ENCODE data around the gene RXRG. TPM values are rescaled to one million over a fixed set of nuclear protein-coding genes. Genes with fewer than 3 reads are reported as not detected.
A peak's percentile ranks its signal among the peaks of the same experiment; 100 is the strongest.

RXRG gene
- total and polyA plus RNA-seq, 2 donors (not counting 3 experiments of a cell fraction or from before 2014, with no cell fraction given): not detected

- BruUV-seq (replicated peaks): no TSS peak
- ChIA-PET CTCF (interaction anchor here (0.6 to 5.9 kb wide), 3 partner anchors 14 to 185 kb away, joined by 3 to 47 read pairs (median 3); no protein-coding TSS in a partner anchor), POLR2A (no interaction called here)
- no peak overlapping the region for H2AFZ ChIP-seq (ENCODE audit: low read depth, low read length)
- peak; percentile 51 for TF ChIP-seq FOS (IDR thresholded peaks at IDR 0.05; ENCODE audit: borderline replicate concordance, insufficient read depth, low read length)
- TF ChIP-seq CTCF (IDR thresholded peaks at IDR 0.05; ENCODE audit: extremely low read depth in 1 of 2, insufficient read depth in 1 of 2, low read depth in 1 of 2, low read length in 2 of 2): peak; percentile 17 to 18
- no peak for TF ChIP-seq POLR2AphosphoS5 (IDR thresholded peaks at IDR 0.05; ENCODE audit: insufficient read depth, low read depth, low read length)
- TF ChIP-seq JUN (IDR thresholded peaks at IDR 0.05; ENCODE audit: borderline replicate concordance, insufficient read depth, insufficient read length, low read depth): peak; percentile 53
- no peaks in the 10 kb centered on the region for H3K79me2 ChIP-seq (ENCODE audit: control insufficient read depth, insufficient read depth, low read length)
- no peak overlapping the region for H3K4me2 ChIP-seq (ENCODE audit: insufficient read depth, low read length)
- H3K27me3 ChIP-seq (ENCODE audit: control insufficient read depth in 2 of 2, insufficient read depth in 2 of 2, low read length in 2 of 2): peaks cover 2 to 5% of the 10 kb centered on the region in 2 experiments
- DNase-seq (ENCODE audit: low read depth, low spot score) (peak; percentile 19), FAIRE-seq (no peak)
- no peaks in the 10 kb centered on the region for H3K36me3 ChIP-seq (ENCODE audit: control insufficient read depth in 2 of 2, extremely low read depth in 1 of 2, insufficient read depth in 2 of 2, low read length in 2 of 2)
- dilution Hi-C loops (cut with MboI; ENCODE audit: extremely low pct_ligation_motif_present, low sequenced_read_pairs): no loop called here
- H3K4me1 ChIP-seq (ENCODE audit: control insufficient read depth, extremely low read depth, insufficient read depth, low read length): no peaks in the 10 kb centered on the region
- no peak overlapping the region for H3K9ac ChIP-seq (replicated peaks; ENCODE audit: extremely low read depth, insufficient read depth, low read length)
- intact Hi-C loops (cut with micrococcal nuclease): loop anchor here (1.0 kb wide), 2 partner anchors 10 to 185 kb away; no protein-coding TSS in a partner anchor
- H3K9me3 ChIP-seq (replicated peaks; ENCODE audit: control insufficient read depth, insufficient read depth, low read length): no peaks in the 10 kb centered on the region
- H3K27ac ChIP-seq (ENCODE audit: insufficient read depth, low read depth, low read length): no peak overlapping the region
- H3K9me1 ChIP-seq (replicated peaks; ENCODE audit: control insufficient read depth, extremely low read depth, insufficient read depth, low read length): no peaks in the 10 kb centered on the region
- H3K4me3 ChIP-seq (replicated peaks in 1 of 3; ENCODE audit: insufficient read depth in 1 of 3, low read depth in 1 of 3, low read length in 3 of 3): no peak overlapping the region
- H4K20me1 ChIP-seq (replicated peaks; ENCODE audit: control insufficient read depth, extremely low read depth, insufficient read depth, low read length): no peaks in the 10 kb centered on the region
Measured at GRCh38 chr1:165408518-165408917, 36.4 kb downstream of the RXRG start.

GRCh38 chr1:165407398-165407797 is 37.5 kb downstream of the RXRG start:
- CTCF ChIA-PET: interaction anchor here (0.7 to 5.9 kb wide), 4 partner anchors 14 to 186 kb away, joined by 3 to 47 read pairs (median 3); no protein-coding TSS in a partner anchor

More at GRCh38 chr1:165407398-165407797, 37.5 kb downstream of the RXRG start:
- intact Hi-C loops (cut with micrococcal nuclease): no loop called here
- FAIRE-seq (no peak), DNase-seq (ENCODE audit: low read depth, low spot score) (no peak)
- no peak overlapping the region for H3K4me3 ChIP-seq (replicated peaks in 1 of 3; ENCODE audit: insufficient read depth in 1 of 3, low read depth in 1 of 3, low read length in 3 of 3)
- no peaks in the 10 kb centered on the region for H3K36me3 ChIP-seq (ENCODE audit: control insufficient read depth in 2 of 2, extremely low read depth in 1 of 2, insufficient read depth in 2 of 2, low read length in 2 of 2)
- BruUV-seq (replicated peaks): no TSS peak
- peaks cover 2 to 5% of the 10 kb centered on the region in 2 experiments for H3K27me3 ChIP-seq (ENCODE audit: control insufficient read depth in 2 of 2, insufficient read depth in 2 of 2, low read length in 2 of 2)
- H2AFZ ChIP-seq (ENCODE audit: low read depth, low read length): no peak overlapping the region
- TF ChIP-seq FOS (IDR thresholded peaks at IDR 0.05; ENCODE audit: borderline replicate concordance, insufficient read depth, low read length) (no peak), MAX (IDR thresholded peaks at IDR 0.05; ENCODE audit: insufficient read depth, insufficient read length) (no peak), MYC (IDR thresholded peaks at IDR 0.05; ENCODE audit: low read depth, low read length) (no peak), EZH2 (IDR thresholded peaks at IDR 0.05; ENCODE audit: borderline replicate concordance, low read depth, low read length, severe bottlenecking) (no peak), JUN (IDR thresholded peaks at IDR 0.05; ENCODE audit: borderline replicate concordance, insufficient read depth, insufficient read length, low read depth) (no peak), POLR2AphosphoS5 (IDR thresholded peaks at IDR 0.05; ENCODE audit: insufficient read depth, low read depth, low read length) (no peak), CTCF (IDR thresholded peaks at IDR 0.05; ENCODE audit: extremely low read depth in 1 of 2, insufficient read depth in 1 of 2, low read depth in 1 of 2, low read length in 2 of 2) (no peak), POLR2A (IDR thresholded peaks at IDR 0.05; ENCODE audit: low read depth, low read length) (no peak), GATA2 (IDR thresholded peaks at IDR 0.05; ENCODE audit: insufficient read depth, insufficient read length, low read depth, low read length) (no peak)
- no peaks in the 10 kb centered on the region for H3K4me1 ChIP-seq (ENCODE audit: control insufficient read depth, extremely low read depth, insufficient read depth, low read length)
- POLR2A ChIA-PET: no interaction called here
- no peak overlapping the region for H3K4me2 ChIP-seq (ENCODE audit: insufficient read depth, low read length)
- no peaks in the 10 kb centered on the region for H3K79me2 ChIP-seq (ENCODE audit: control insufficient read depth, insufficient read depth, low read length)
- dilution Hi-C loops (cut with MboI; ENCODE audit: extremely low pct_ligation_motif_present, low sequenced_read_pairs): no loop called here
- no peaks in the 10 kb centered on the region for H3K9me3 ChIP-seq (replicated peaks; ENCODE audit: control insufficient read depth, insufficient read depth, low read length)
- H4K20me1 ChIP-seq (replicated peaks; ENCODE audit: control insufficient read depth, extremely low read depth, insufficient read depth, low read length): no peaks in the 10 kb centered on the region
- H3K9me1 ChIP-seq (replicated peaks; ENCODE audit: control insufficient read depth, extremely low read depth, insufficient read depth, low read length): no peaks in the 10 kb centered on the region
- no peak overlapping the region for H3K9ac ChIP-seq (replicated peaks; ENCODE audit: extremely low read depth, insufficient read depth, low read length)
- H3K27ac ChIP-seq (ENCODE audit: insufficient read depth, low read depth, low read length): no peak overlapping the region

All from endothelial cell of umbilical vein (primary cell).